ENCODE data around the gene SHLD1.
A peak's percentile ranks its signal among the peaks of the same experiment; 100 is the strongest.
"Not testable (repeated sequence)": the region's sequence is repeated elsewhere in the genome, so short reads cannot be mapped to it uniquely, and the experiment has no call there.

SHLD1 gene

GRCh38 chr20:5719861-5720403 lies 30.3 kb upstream of the SHLD1 start:
- Histone ChIP-seq H3K4me1 (ENCODE audit: control insufficient read depth, insufficient read depth, low read length) (peaks cover 23% of the 10 kb centered on the region), H3K36me3 (ENCODE audit: control insufficient read depth, insufficient read depth, low read length, severe bottlenecking) (no peaks in the 10 kb centered on the region), H3K9ac (ENCODE audit: low read length) (no peak overlapping the region), H3K4me3 (ENCODE audit: low read length) (no peak overlapping the region), H3K9me3 (ENCODE audit: control insufficient read depth, low read length) (peaks cover 9% of the 10 kb centered on the region), H3K27me3 (replicated peaks; ENCODE audit: control insufficient read depth, insufficient read depth, low read length) (no peaks in the 10 kb centered on the region)
- DNase-seq (ENCODE audit: low read depth) = no peak

GRCh38 chr20:5720696-5721095 lies 29.5 kb upstream of the SHLD1 start:
- DNase-seq (ENCODE audit: low read depth) = no peak
- H3K9me3 ChIP-seq (ENCODE audit: control insufficient read depth, low read length) = peaks cover under 1% of the 10 kb centered on the region
- peaks cover 27% of the 10 kb centered on the region for H3K4me1 ChIP-seq (ENCODE audit: control insufficient read depth, insufficient read depth, low read length)
- H3K27me3 ChIP-seq (replicated peaks; ENCODE audit: control insufficient read depth, insufficient read depth, low read length) = no peaks in the 10 kb centered on the region
- H3K36me3 ChIP-seq (ENCODE audit: control insufficient read depth, insufficient read depth, low read length, severe bottlenecking) = no peaks in the 10 kb centered on the region
- H3K4me3 ChIP-seq (ENCODE audit: low read length) = no peak overlapping the region
- H3K9ac ChIP-seq (ENCODE audit: low read length) = no peak overlapping the region

GRCh38 chr20:5721356-5721755 lies 28.8 kb upstream of the SHLD1 start:
- DNase-seq (ENCODE audit: low read depth); H3K4me3 ChIP-seq (ENCODE audit: low read length); H3K9ac ChIP-seq (ENCODE audit: low read length); H3K36me3 ChIP-seq (ENCODE audit: control insufficient read depth, insufficient read depth, low read length, severe bottlenecking); H3K27me3 ChIP-seq (replicated peaks; ENCODE audit: control insufficient read depth, insufficient read depth, low read length); H3K9me3 ChIP-seq (ENCODE audit: control insufficient read depth, low read length): not testable (repeated sequence)
- peaks cover 27% of the 10 kb centered on the region for H3K4me1 ChIP-seq (ENCODE audit: control insufficient read depth, insufficient read depth, low read length)

- Histone ChIP-seq H3K27me3 (replicated peaks; ENCODE audit: control insufficient read depth, insufficient read depth, low read length) (no peaks in the 10 kb centered on the region), H3K4me3 (ENCODE audit: low read length) (no peak overlapping the region), H3K9me3 (ENCODE audit: control insufficient read depth, low read length) (peaks cover 2% of the 10 kb centered on the region), H3K9ac (ENCODE audit: low read length) (no peak overlapping the region), H3K4me1 (ENCODE audit: control insufficient read depth, insufficient read depth, low read length) (peaks cover 27% of the 10 kb centered on the region), H3K36me3 (ENCODE audit: control insufficient read depth, insufficient read depth, low read length, severe bottlenecking) (no peaks in the 10 kb centered on the region)
- DNase-seq (ENCODE audit: low read depth) = no peak
Measured at GRCh38 chr20:5722927-5723326, 27.3 kb upstream of the SHLD1 start.

GRCh38 chr20:5725183-5725463 lies 25.1 kb upstream of the SHLD1 start:
- not testable (repeated sequence) for DNase-seq (ENCODE audit: low read depth); H3K9ac ChIP-seq (ENCODE audit: low read length); H3K9me3 ChIP-seq (ENCODE audit: control insufficient read depth, low read length); H3K27me3 ChIP-seq (replicated peaks; ENCODE audit: control insufficient read depth, insufficient read depth, low read length); H3K4me3 ChIP-seq (ENCODE audit: low read length); H3K36me3 ChIP-seq (ENCODE audit: control insufficient read depth, insufficient read depth, low read length, severe bottlenecking)
- H3K4me1 ChIP-seq (ENCODE audit: control insufficient read depth, insufficient read depth, low read length) = peaks cover 11% of the 10 kb centered on the region

DNA sequence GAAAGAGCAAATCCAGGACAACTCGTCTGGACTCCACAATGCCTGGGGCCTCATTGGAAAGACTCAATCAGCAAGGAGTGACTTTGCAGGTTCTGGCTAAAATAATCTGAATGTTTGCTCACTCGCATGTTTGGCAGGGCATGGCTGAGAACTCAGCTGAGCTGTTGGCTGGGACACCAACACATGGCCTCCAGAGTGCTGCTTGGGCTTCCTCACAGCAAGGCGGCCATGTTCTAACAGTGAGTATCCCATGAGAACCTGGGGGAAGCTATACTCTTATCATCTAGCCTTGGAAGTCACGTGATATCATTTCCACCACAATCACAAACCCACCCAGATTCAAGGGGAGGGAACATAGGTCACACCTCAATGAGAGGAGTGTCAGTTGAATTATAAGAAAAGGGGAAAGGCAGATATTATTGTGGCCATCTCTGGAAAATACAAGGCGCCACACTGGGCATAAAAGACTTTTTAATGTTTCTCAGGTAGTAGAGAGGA lies 23.1 kb upstream of the SHLD1 start:
- no peak for DNase-seq (ENCODE audit: low read depth)
- H3K9me3 ChIP-seq (ENCODE audit: control insufficient read depth, low read length) = peaks cover 2% of the 10 kb centered on the region
- peaks cover 14% of the 10 kb centered on the region for H3K4me1 ChIP-seq (ENCODE audit: control insufficient read depth, insufficient read depth, low read length)
- no peaks in the 10 kb centered on the region for H3K27me3 ChIP-seq (replicated peaks; ENCODE audit: control insufficient read depth, insufficient read depth, low read length)
- no peak overlapping the region for H3K4me3 ChIP-seq (ENCODE audit: low read length)
- H3K9ac ChIP-seq (ENCODE audit: low read length) = no peak overlapping the region
- no peaks in the 10 kb centered on the region for H3K36me3 ChIP-seq (ENCODE audit: control insufficient read depth, insufficient read depth, low read length, severe bottlenecking)

DNA sequence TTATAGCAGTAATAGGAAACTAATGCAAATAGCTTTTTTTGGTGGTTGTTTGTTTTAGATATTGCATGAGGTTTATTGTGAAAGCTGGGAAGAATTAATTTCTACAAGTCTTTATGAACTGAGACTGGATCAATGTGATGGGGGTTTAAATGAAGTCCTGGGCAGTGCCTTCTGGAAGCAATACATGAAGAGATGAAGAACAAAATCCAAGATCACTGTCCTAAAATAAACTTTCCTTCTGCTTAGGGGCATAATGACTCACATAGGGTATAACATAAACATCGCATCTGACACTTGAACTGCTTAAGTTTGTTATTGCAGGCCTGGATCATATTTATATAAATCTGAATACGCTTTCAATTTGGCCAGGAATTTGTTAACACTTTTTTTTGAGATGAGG lies 20.9 kb upstream of the SHLD1 start:
- H3K4me1 ChIP-seq (ENCODE audit: control insufficient read depth, insufficient read depth, low read length) = peaks cover 15% of the 10 kb centered on the region
- DNase-seq (ENCODE audit: low read depth) = peak; percentile 63
- H3K9ac ChIP-seq (ENCODE audit: low read length) = no peak overlapping the region
- H3K4me3 ChIP-seq (ENCODE audit: low read length) = no peak overlapping the region
- no peaks in the 10 kb centered on the region for H3K36me3 ChIP-seq (ENCODE audit: control insufficient read depth, insufficient read depth, low read length, severe bottlenecking)
- no peaks in the 10 kb centered on the region for H3K27me3 ChIP-seq (replicated peaks; ENCODE audit: control insufficient read depth, insufficient read depth, low read length)
- peaks cover 2% of the 10 kb centered on the region for H3K9me3 ChIP-seq (ENCODE audit: control insufficient read depth, low read length)

GRCh38 chr20:5730131-5730530 lies 20.1 kb upstream of the SHLD1 start:
- peaks cover 2% of the 10 kb centered on the region for H3K9me3 ChIP-seq (ENCODE audit: control insufficient read depth, low read length)
- H3K9ac ChIP-seq (ENCODE audit: low read length) = no peak overlapping the region
- H3K4me1 ChIP-seq (ENCODE audit: control insufficient read depth, insufficient read depth, low read length) = peaks cover 11% of the 10 kb centered on the region
- no peak for DNase-seq (ENCODE audit: low read depth)
- no peaks in the 10 kb centered on the region for H3K36me3 ChIP-seq (ENCODE audit: control insufficient read depth, insufficient read depth, low read length, severe bottlenecking)
- no peaks in the 10 kb centered on the region for H3K27me3 ChIP-seq (replicated peaks; ENCODE audit: control insufficient read depth, insufficient read depth, low read length)
- no peak overlapping the region for H3K4me3 ChIP-seq (ENCODE audit: low read length)

GRCh38 chr20:5731753-5732366 lies 18.3 kb upstream of the SHLD1 start:
- DNase-seq (ENCODE audit: low read depth) = peak; percentile 40
- peaks cover 2% of the 10 kb centered on the region for H3K9me3 ChIP-seq (ENCODE audit: control insufficient read depth, low read length)

DNA sequence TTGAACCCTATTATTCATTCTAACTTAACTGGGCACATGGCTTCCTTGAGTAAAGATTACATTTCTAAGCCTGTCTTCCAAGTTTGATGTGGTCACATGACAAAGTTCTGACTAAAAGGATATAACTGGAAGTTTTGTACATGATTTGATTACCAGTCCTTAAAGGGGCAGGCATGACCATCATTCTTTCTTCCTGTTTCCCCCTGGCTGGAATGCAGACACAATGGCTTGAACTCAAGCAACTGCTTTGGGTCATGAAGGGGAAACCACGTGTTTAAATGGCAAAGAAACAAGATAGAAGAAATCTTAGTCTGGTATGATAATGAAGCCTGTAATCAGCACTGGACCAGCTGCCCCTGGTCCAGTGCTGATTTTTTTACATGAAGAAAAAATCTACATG lies 15.6 kb upstream of the SHLD1 start:
- Histone ChIP-seq H3K36me3 (ENCODE audit: control insufficient read depth, insufficient read depth, low read length, severe bottlenecking) (no peaks in the 10 kb centered on the region), H3K9ac (ENCODE audit: low read length) (no peak overlapping the region), H3K4me1 (ENCODE audit: control insufficient read depth, insufficient read depth, low read length) (peaks cover 9% of the 10 kb centered on the region), H3K9me3 (ENCODE audit: control insufficient read depth, low read length) (no peaks in the 10 kb centered on the region), H3K27me3 (replicated peaks; ENCODE audit: control insufficient read depth, insufficient read depth, low read length) (no peaks in the 10 kb centered on the region), H3K4me3 (ENCODE audit: low read length) (no peak overlapping the region)
- no peak for DNase-seq (ENCODE audit: low read depth)

More at GRCh38 chr20:5731753-5732366, 18.3 kb upstream of the SHLD1 start:
- H3K9ac ChIP-seq (ENCODE audit: low read length) = no peak overlapping the region
- no peak overlapping the region for H3K4me3 ChIP-seq (ENCODE audit: low read length)
- no peaks in the 10 kb centered on the region for H3K36me3 ChIP-seq (ENCODE audit: control insufficient read depth, insufficient read depth, low read length, severe bottlenecking)
- H3K4me1 ChIP-seq (ENCODE audit: control insufficient read depth, insufficient read depth, low read length) = peaks cover 9% of the 10 kb centered on the region
- H3K27me3 ChIP-seq (replicated peaks; ENCODE audit: control insufficient read depth, insufficient read depth, low read length) = no peaks in the 10 kb centered on the region

DNA sequence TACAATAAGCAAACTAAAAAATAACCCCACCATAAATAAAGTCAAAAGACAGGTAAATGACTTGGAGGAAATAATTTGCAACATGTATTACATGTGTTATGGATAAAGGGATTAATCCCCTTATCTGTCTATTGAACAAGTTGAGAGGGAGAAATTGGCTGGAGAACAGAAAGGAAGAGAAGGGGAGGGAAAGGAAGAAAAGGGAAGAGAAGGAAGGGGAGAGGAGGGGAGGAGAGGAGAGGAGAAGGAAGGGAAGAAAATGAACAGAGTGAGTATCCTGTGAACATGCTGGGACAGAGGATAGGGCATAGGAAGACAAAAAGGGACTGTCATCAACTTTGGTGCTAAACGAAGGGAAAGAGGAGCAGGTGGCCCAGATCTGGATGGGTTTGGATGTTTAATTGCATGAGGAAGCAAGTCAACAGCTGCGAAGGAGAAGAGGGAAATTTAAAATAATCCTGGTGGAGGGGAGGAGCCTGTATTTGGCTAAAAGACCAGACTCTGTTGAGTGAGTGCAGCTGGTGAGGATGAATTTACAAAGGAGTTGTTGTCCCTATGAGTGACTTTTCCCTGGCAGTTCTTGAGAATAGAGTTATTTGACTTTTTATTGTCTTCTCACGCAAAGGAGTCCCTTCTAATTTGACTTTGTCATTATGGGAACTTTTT lies 14.2 kb upstream of the SHLD1 start:
- H3K9me3 ChIP-seq (ENCODE audit: control insufficient read depth, low read length) = no peaks in the 10 kb centered on the region
- peak; percentile 44 for DNase-seq (ENCODE audit: low read depth)
- no peaks in the 10 kb centered on the region for H3K27me3 ChIP-seq (replicated peaks; ENCODE audit: control insufficient read depth, insufficient read depth, low read length)
- no peak overlapping the region for H3K9ac ChIP-seq (ENCODE audit: low read length)
- peaks cover 9% of the 10 kb centered on the region for H3K4me1 ChIP-seq (ENCODE audit: control insufficient read depth, insufficient read depth, low read length)
- no peak overlapping the region for H3K4me3 ChIP-seq (ENCODE audit: low read length)
- H3K36me3 ChIP-seq (ENCODE audit: control insufficient read depth, insufficient read depth, low read length, severe bottlenecking) = no peaks in the 10 kb centered on the region

All from adipocyte (in vitro differentiated cells).